Esophagus squamous epithelium (tissue), 4 donors: ENCODE data around the gene AIFM3.

Source experiments
- POLR2A ChIP-seq, 4 donors: fragments of 450-650 bp; IDR thresholded peaks; one replicate each; pipeline ENCODE4 v1.6.1; 2017; ENCODE audit warnings: antibody characterized with exemption in 4 of 4, mild to moderate bottlenecking in 4 of 4, moderate library complexity in 3 of 4
- TF ChIP-seq, protein P1 (sequence below), 6 experiments: fragments of 450-650 bp in 4 of 6; fragments of 200-600 bp in 2 of 6; sonication (generic) in 2 of 6; IDR thresholded peaks; one replicate each; pipeline ENCODE4 v1.5.1; 2016 to 2019; ENCODE audit warnings: antibody characterized with exemption in 6 of 6, mild to moderate bottlenecking in 4 of 6, moderate library complexity in 4 of 6

DNA sequence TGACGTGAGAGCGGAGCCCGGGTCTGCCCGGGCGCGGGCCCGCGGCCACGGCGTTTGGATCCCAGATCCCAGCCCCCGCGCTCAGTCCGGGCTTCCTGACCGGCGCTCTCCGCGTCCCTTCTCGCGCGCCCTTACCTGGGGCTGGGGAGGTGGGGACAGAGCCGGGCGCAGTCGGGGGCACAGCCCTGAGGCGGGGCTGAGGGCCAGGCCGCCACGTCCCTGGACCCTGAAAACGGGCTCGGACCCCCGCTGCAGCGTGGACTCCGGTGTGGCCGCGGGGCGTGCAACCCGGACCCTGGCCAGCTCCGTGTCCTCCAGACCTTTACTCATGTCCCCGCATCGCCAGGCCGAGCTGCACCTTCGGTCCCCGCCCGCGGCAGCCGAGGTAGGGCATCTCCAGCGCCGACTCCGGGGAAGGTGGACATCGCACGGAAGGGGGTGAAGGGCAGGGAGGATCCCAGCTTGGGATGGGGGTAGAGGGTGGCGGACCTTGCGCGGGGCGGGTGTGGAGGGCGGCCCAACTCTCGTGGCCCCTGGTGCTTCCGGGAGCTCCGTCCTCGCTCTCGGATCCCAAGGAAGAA lies 9.9 kb upstream of the AIFM3 start:
- TF ChIP-seq, protein P1, sequence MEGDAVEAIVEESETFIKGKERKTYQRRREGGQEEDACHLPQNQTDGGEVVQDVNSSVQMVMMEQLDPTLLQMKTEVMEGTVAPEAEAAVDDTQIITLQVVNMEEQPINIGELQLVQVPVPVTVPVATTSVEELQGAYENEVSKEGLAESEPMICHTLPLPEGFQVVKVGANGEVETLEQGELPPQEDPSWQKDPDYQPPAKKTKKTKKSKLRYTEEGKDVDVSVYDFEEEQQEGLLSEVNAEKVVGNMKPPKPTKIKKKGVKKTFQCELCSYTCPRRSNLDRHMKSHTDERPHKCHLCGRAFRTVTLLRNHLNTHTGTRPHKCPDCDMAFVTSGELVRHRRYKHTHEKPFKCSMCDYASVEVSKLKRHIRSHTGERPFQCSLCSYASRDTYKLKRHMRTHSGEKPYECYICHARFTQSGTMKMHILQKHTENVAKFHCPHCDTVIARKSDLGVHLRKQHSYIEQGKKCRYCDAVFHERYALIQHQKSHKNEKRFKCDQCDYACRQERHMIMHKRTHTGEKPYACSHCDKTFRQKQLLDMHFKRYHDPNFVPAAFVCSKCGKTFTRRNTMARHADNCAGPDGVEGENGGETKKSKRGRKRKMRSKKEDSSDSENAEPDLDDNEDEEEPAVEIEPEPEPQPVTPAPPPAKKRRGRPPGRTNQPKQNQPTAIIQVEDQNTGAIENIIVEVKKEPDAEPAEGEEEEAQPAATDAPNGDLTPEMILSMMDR (IDR thresholded peaks at IDR 0.05), result no peak
- no peak for TF ChIP-seq POLR2A (IDR thresholded peaks at IDR 0.05)
